GM23248 (cell line): Measurements from ENCODE around the gene AK8.

Source experiments
- EZH2 ChIP-seq: fragments of 200-600 bp; sonication (generic); IDR thresholded peaks from 2 replicates; pipeline ENCODE4 v1.6.1; 2018; ENCODE audit warnings: antibody characterized with exemption, mild to moderate bottlenecking; ENCODE audit not compliant: insufficient read depth, poor library complexity, severe bottlenecking
- EZH2phosphoT487 ChIP-seq: fragments of 200-600 bp; sonication (generic); IDR thresholded peaks from 2 replicates; pipeline ENCODE4 v1.6.1; 2018; ENCODE audit warnings: antibody characterized with exemption, moderate library complexity, mild to moderate bottlenecking, low read depth; ENCODE audit not compliant: insufficient read depth

- TF ChIP-seq EZH2phosphoT487 (no peak), EZH2 (no peak)
Observed at GRCh38 chr9:132800038-132800648, 77.9 kb downstream of the AK8 start.
